ENCODE measurements around the gene CNPY1. TPM values are rescaled to one million over a fixed set of nuclear protein-coding genes. Genes with fewer than 3 reads are reported as not detected.

Gene CNPY1
- total and polyA plus RNA-seq, 4 donors, result not detected

DNA sequence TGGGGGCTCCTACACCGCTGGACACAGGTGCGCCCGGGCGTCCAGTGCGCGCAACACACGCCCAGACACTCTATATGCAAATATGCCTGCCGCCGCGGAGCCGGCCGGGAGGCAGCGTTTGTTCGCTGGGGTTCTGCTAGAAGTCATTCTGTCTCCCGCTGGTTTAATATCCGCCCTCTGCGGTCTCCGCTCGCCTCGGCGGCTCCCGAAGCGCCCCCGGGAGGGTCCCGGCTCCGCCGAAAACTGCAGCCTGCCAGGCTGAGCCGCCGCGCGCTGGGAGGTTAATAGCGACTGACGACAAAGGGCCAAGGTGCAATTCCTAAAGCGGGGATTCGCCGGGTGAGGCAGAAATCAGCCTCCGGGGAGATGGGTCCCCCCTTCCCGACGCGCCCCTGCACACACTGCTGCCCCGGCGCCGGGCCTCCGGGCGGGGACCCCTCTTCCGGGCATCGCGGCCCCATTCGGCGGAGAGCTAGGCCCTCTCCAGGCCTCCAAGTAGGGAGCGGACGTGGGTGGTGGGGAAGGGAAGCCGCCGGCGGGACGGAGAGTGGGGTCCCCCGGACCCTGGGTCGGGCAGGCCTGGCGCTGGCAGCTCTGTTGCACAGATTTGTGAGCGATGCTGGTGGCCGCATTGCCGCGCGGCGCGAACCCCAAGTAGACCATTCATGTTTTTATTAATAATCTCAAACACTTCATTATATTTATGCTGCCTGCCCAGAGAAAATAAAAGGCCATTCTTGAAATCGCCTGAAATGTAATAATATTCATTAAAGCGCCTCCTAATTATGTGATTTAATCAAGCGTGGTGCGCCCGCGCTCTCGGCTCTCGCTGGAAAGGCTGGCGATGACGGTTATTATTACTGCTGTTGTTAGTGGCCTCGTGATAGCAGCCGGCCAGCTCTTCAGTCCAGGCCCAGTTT is 79.3 kb downstream of the CNPY1 start:
- no peaks in the 10 kb centered on the region for H3K9me3 ChIP-seq (ENCODE audit: control insufficient read depth in 4 of 4, low read length in 3 of 4)
- no peak for DNase-seq (ENCODE audit: low spot score)
- H3K27ac ChIP-seq (ENCODE audit: low read depth in 1 of 2, low read length in 2 of 2), result no peak overlapping the region
- WGBS, result 4% methylated on average over 78 of the region's 78 CpGs
- TF ChIP-seq RAD21 (IDR thresholded peaks at IDR 0.05), result no peak
- TF ChIP-seq FOXA2 (IDR thresholded peaks at IDR 0.05), result no peak
- no peak for TF ChIP-seq HNF4A (conservative IDR thresholded peaks at IDR 0.05)
- TF ChIP-seq, protein P1, sequence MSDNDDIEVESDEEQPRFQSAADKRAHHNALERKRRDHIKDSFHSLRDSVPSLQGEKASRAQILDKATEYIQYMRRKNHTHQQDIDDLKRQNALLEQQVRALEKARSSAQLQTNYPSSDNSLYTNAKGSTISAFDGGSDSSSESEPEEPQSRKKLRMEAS (IDR thresholded peaks at IDR 0.05), result no peak
- no peak for TF ChIP-seq SP1 (IDR thresholded peaks at IDR 0.05)
- TF ChIP-seq NR2F2 (IDR thresholded peaks at IDR 0.05), result no peak
- TF ChIP-seq HNF4G (IDR thresholded peaks at IDR 0.05), result no peak
- TF ChIP-seq, protein P2, sequence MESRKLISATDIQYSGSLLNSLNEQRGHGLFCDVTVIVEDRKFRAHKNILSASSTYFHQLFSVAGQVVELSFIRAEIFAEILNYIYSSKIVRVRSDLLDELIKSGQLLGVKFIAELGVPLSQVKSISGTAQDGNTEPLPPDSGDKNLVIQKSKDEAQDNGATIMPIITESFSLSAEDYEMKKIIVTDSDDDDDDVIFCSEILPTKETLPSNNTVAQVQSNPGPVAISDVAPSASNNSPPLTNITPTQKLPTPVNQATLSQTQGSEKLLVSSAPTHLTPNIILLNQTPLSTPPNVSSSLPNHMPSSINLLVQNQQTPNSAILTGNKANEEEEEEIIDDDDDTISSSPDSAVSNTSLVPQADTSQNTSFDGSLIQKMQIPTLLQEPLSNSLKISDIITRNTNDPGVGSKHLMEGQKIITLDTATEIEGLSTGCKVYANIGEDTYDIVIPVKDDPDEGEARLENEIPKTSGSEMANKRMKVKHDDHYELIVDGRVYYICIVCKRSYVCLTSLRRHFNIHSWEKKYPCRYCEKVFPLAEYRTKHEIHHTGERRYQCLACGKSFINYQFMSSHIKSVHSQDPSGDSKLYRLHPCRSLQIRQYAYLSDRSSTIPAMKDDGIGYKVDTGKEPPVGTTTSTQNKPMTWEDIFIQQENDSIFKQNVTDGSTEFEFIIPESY (IDR thresholded peaks at IDR 0.05), result no peak
- no peak for TF ChIP-seq JUND (IDR thresholded peaks at IDR 0.05)
- no peak for TF ChIP-seq EGR1 (IDR thresholded peaks at IDR 0.05; ENCODE audit: low read depth in 2 of 2)
- TF ChIP-seq TAF1 (conservative IDR thresholded peaks at IDR 0.05), result no peak
- TF ChIP-seq FOXA1 (IDR thresholded peaks at IDR 0.05), result no peak
- TF ChIP-seq YY1 (IDR thresholded peaks at IDR 0.05), result no peak
- peaks cover 6 to 20% (median 14%) of the 10 kb centered on the region in 4 donors for H3K4me1 ChIP-seq (ENCODE audit: control insufficient read depth in 4 of 4, insufficient read depth in 4 of 4, low read length in 3 of 4)
- H3K9ac ChIP-seq (ENCODE audit: low read depth in 1 of 2, low read length in 2 of 2), result no peak overlapping the region
- peaks cover 13 to 50% (median 32%) of the 10 kb centered on the region in 4 donors for H3K27me3 ChIP-seq (ENCODE audit: control insufficient read depth in 4 of 4, insufficient read depth in 4 of 4, low read length in 3 of 4)
- peak overlapping the region in 1 of 3 donors; percentile 30 for H3K4me3 ChIP-seq (ENCODE audit: low read depth in 1 of 3, low read length in 3 of 3)
- no peaks in the 10 kb centered on the region for H3K36me3 ChIP-seq (ENCODE audit: control insufficient read depth in 4 of 4, insufficient read depth in 3 of 4, low read depth in 1 of 4, low read length in 3 of 4)

DNA sequence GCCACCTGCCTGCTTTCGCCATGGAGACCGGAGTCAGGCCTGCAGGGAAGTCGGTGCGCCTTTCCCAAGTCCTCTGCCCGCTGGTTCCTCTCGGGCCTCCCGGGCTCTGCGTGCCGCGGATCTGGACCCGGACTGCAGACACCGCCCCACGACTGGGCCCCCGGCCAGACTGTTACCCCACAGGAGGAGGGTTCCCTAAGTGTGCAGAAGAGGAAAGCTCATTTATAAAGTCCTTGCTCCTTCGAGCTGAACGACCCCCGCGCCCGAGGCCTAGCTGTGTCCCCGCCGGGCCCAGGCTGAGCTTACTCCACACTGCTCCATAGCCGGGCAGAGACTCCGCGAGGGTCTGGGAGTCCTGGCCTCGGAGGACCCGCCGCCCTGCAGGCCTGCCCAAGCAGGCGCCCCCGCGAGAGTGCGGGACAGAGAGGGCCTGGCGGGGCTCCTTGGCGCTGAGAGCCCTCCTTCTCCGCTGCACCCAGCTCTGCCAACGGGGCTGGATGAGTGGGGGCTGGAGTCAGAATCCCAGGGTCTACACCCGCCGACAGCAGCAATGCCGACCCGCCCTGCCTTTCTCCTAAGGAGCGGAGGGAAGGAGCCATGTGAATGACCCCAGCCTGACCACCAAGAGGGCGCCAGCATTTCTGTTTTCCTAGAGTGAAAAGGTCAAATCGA is 80.1 kb downstream of the CNPY1 start:
- H3K9ac ChIP-seq (ENCODE audit: low read depth in 1 of 2, low read length in 2 of 2), result no peak overlapping the region
- no peak overlapping the region for H3K27ac ChIP-seq (ENCODE audit: low read depth in 1 of 2, low read length in 2 of 2)
- TF ChIP-seq, protein P3, sequence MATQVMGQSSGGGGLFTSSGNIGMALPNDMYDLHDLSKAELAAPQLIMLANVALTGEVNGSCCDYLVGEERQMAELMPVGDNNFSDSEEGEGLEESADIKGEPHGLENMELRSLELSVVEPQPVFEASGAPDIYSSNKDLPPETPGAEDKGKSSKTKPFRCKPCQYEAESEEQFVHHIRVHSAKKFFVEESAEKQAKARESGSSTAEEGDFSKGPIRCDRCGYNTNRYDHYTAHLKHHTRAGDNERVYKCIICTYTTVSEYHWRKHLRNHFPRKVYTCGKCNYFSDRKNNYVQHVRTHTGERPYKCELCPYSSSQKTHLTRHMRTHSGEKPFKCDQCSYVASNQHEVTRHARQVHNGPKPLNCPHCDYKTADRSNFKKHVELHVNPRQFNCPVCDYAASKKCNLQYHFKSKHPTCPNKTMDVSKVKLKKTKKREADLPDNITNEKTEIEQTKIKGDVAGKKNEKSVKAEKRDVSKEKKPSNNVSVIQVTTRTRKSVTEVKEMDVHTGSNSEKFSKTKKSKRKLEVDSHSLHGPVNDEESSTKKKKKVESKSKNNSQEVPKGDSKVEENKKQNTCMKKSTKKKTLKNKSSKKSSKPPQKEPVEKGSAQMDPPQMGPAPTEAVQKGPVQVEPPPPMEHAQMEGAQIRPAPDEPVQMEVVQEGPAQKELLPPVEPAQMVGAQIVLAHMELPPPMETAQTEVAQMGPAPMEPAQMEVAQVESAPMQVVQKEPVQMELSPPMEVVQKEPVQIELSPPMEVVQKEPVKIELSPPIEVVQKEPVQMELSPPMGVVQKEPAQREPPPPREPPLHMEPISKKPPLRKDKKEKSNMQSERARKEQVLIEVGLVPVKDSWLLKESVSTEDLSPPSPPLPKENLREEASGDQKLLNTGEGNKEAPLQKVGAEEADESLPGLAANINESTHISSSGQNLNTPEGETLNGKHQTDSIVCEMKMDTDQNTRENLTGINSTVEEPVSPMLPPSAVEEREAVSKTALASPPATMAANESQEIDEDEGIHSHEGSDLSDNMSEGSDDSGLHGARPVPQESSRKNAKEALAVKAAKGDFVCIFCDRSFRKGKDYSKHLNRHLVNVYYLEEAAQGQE (IDR thresholded peaks at IDR 0.05), result no peak
- TF ChIP-seq JUND (IDR thresholded peaks at IDR 0.05), result no peak
- TF ChIP-seq, protein P2 (IDR thresholded peaks at IDR 0.05), result no peak
- no peak for TF ChIP-seq YY1 (IDR thresholded peaks at IDR 0.05)
- no peak for TF ChIP-seq TAF1 (conservative IDR thresholded peaks at IDR 0.05)
- TF ChIP-seq SP1 (IDR thresholded peaks at IDR 0.05), result no peak
- TF ChIP-seq, protein P4, sequence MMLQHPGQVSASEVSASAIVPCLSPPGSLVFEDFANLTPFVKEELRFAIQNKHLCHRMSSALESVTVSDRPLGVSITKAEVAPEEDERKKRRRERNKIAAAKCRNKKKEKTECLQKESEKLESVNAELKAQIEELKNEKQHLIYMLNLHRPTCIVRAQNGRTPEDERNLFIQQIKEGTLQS (IDR thresholded peaks at IDR 0.05), result no peak
- peaks cover 0 to 1% (median 0%) of the 10 kb centered on the region in 4 donors for H3K36me3 ChIP-seq (ENCODE audit: control insufficient read depth in 4 of 4, insufficient read depth in 3 of 4, low read depth in 1 of 4, low read length in 3 of 4)
- H3K4me3 ChIP-seq (ENCODE audit: low read depth in 1 of 3, low read length in 3 of 3), result no peak overlapping the region
- peaks cover 17 to 56% (median 38%) of the 10 kb centered on the region in 4 donors for H3K27me3 ChIP-seq (ENCODE audit: control insufficient read depth in 4 of 4, insufficient read depth in 4 of 4, low read length in 3 of 4)
- DNase-seq (ENCODE audit: low spot score), result no peak
- H3K4me1 ChIP-seq (ENCODE audit: control insufficient read depth in 4 of 4, insufficient read depth in 4 of 4, low read length in 3 of 4), result peaks cover 6 to 20% (median 14%) of the 10 kb centered on the region in 4 donors
- H3K9me3 ChIP-seq (ENCODE audit: control insufficient read depth in 4 of 4, low read length in 3 of 4), result no peaks in the 10 kb centered on the region
- WGBS, result 8% methylated on average over 42 of the region's 42 CpGs
